Stimulated activated CD8-positive, alpha-beta memory T cell treated with anti-CD3 and anti-CD28 coated beads, Interleukin-7, amount 100 ng/mL, for 1 hour (primary cell): Measurements from ENCODE around the gene CD8A.
"Not testable (repeated sequence)": the region's sequence is repeated elsewhere in the genome, so short reads cannot be mapped to it uniquely, and the experiment has no call there.

ENCODE experiments used
- DNase-seq, 2 donors: peaks; one replicate each; pipeline ENCODE4 v3.0.0-alpha.2; 2020; ENCODE audit warnings: low read depth in 2 of 2

CD8A gene

DNA sequence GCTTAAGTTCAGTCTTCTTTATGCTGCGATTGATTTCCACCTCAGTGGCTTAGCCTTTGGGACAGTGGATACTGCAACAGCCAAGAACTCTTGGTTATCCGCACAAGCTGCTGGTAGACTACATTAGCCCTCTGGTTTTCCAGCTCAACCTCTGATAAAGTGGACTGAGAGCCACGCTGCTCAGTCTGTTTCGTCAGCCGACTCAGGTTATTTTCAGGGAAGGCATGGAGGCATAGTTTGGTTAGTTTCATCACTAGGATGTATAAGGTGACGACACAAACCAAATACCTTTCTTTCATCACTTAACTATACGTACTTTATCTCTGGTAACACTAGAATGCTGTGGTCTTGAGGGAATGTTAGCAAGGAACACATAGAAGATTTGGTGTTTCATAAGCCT, 14.2 kb downstream of the CD8A start:
- DNase-seq, result no peak

GRCh38 chr2:86775338-86775737, 15.4 kb downstream of the CD8A start:
- DNase-seq, result no peak

GRCh38 chr2:86774862-86775261, 15.9 kb downstream of the CD8A start:
- no peak for DNase-seq

GRCh38 chr2:86772611-86773010, 18.1 kb downstream of the CD8A start:
- DNase-seq, result no peak

DNA sequence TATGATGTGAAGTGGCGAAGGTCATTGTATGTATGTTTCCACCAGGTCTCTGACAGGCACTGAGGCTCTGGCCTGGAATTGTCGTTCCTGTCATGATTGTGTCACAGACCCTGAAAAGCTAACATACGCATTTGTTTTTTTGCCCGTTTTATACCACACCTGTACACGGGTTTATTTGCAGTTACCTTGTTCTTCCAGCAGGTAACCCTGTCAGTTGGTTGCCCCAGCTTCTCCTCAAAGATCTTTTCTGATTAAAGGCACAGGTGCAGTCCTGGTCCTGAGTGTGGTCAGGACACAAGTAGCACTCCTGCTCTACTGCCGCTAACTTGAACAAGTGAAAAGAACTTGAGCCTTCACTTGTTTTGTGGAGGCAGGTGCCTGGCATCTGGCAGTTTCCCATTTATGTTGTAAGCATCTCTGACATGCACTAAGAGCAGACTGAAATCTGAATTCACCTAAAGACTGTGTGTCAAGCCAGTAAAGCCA, 19.9 kb downstream of the CD8A start:
- no peak for DNase-seq

GRCh38 chr2:86769838-86770237, 20.9 kb downstream of the CD8A start:
- no peak for DNase-seq

- no peak for DNase-seq
Measured at GRCh38 chr2:86768189-86768949, 22.3 kb downstream of the CD8A start.

GRCh38 chr2:86765310-86765695, 25.4 kb downstream of the CD8A start:
- no peak for DNase-seq

DNA sequence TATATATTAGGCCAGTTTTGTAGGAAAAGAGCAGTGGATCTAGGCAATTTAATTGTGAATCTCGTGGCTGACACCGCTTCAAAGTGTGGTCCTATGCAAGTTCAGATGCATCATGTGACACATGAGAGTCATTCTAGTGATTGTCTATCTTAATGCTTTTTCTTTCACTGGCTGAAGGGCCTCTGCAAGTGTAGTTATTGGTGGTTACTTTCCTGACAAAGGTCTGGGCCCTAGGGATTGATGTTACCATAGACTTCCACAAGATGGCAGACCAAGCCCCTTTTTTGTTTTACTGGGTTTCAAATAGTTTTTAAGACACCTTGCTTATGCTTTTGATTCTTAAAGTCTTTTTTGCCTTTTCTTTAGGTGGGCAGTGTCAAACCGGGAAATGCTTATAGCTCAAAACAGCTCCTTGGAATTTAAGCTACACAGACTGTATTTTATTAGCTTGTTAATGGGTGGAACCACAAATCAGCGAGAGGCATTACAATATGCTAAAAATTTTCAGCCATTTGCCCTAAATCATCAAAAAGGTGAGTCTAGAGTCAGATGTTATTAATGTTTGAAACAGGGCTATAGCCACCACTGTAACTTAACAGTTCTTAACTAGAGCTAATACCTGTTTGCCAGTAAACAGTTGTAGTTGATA, 25.9 kb downstream of the CD8A start:
- DNase-seq, result no peak

DNA sequence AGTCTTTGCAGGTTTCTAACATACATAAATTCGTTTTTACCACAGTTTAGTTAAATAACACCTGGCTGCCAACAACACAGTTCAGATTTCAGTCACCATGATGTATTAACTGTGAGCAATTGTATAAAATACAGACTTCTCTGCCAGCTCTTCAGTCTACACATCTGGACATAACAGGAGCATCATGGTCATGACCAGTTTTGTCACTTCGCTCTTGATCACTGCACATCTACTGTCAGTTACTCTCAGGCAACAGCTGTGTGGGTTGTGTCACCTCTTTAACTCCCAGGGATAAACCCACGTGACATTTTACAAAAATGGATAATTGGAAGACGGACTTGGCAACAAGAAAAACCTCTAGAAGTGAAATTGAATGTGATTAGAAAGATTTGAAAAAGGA, 30.3 kb downstream of the CD8A start:
- DNase-seq, result no peak

- DNase-seq, result no peak
Measured at GRCh38 chr2:86758405-86758804, 32.3 kb downstream of the CD8A start.

- DNase-seq, result no peak
Measured at GRCh38 chr2:86753606-86754005, 37.1 kb downstream of the CD8A start.

DNA sequence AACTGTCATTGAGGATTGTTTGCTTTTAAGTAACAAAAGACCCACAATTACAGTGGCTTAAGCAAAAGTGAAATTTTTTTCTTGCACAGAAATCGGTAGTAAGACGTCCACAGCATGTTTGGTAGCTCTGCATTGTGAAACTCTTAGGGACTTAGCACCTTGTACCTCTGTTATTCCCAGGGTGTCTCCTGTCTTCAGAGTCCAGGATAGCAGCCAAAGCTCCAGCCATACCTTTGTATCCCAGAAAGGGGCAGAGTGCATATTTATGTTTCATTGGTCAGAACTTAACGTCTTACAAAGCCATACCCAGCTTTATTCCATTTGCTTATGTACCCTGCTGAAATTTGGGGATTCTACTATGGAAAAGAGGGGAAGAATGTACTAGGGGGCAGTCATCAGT, 37.8 kb downstream of the CD8A start:
- no peak for DNase-seq

DNA sequence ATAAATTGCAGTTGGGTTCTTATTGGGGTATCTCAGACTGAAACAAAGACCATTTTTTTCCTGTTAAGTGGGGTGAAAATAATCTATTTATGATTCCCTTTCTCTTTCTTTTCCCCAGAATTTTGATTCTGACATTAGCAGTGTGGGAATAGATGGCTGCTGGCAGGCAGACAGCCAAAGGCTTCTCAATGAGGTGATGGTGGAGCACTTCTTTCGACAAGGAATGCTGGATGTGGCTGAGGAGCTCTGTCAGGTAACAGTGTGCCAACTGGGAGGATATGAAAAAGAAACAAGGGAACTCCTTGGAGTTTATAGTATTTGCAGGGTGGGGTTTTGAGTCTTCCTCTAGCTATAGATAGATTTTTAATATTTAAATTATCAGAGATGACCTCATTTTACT, 38.9 kb downstream of the CD8A start:
- DNase-seq, result no peak

DNA sequence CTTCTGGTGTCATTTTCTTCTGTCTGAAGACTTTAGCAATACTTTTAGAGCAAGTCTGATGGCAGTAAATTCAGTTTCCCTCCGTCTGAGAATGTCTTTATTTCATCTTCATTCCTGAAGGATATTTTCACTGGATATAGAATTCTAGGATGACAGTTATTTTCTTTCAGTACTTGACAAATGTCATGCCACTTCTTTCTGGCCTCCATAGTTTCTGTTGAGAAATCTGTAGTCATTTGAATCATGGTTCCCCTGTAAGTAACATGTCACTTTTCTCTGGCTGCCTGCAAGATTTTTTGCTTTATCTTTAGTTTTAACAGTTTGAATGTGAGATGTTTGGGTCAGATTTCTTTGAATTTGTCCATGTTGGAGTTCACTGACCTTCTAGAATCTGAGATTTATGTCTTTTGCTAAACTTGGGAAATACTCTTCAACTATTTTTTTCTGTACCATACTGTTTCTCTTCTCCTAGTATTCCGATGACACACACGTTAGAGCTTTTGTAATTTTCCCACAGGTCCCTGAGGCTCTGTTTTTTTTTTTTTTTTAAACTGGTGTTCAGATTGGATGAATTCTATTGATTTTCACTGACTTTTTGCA, 40.4 kb downstream of the CD8A start:
- no peak for DNase-seq

GRCh38 chr2:86747711-86748639, 42.7 kb downstream of the CD8A start:
- DNase-seq, result no peak

DNA sequence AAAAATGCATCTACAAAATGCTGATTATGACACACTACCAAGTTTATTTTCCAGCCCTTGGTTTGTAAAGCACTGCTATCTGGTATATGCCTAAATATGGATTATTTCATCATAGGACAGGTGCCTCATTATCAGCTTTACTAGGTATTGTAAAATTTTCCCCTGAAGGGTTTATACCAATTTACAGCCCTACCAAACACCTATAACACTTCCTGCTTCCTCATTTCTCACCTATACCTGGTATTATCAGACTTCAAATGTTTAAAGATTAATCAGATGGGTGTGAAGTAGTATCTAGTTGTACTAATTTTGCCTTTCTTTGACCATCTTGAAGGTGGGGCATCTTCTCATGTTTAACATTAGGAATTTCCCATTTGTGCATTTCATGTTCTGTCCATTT, 43.8 kb downstream of the CD8A start:
- no peak for DNase-seq

DNA sequence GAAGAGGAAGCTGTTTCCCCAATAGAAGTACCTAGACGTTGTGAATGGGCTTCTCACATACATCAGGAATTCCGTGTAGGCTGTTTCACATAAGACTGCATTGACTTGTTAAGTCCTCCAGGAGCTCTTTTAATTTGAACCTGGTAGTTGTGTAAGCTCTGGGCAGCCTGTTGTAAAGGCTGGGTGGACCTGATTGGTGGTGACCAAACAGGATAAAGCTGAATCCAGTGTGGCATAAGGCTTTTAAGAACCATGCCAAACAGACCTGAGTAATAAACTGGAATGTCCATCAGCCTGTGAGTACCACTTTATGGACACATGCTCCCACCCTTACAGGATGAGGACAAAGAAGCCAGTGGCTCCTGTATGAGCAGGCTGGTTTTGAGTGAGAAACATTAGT, 46.6 kb downstream of the CD8A start:
- DNase-seq, result no peak

GRCh38 chr2:86741889-86742498, 48.7 kb downstream of the CD8A start:
- DNase-seq, result not testable (repeated sequence)

DNA sequence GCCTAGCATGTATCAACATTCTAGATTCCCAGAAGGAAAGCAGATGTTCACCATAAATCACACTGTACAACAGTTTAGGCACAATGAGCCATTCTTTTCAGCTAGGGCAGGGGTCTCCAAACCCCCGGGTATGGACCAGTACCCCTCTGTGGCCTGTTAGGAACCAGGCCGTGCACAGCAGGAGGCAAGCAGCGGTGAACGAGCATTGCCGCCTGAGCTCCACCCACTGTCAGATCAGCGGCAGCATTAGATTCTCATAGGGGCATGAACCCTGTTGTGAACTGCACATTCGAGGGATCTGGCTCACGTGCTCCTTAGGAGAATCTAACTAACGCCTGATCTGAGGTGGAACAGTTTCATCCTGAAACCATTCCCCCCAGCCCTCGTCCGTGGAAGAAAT, 50.8 kb downstream of the CD8A start:
- DNase-seq, result not testable (repeated sequence)

GRCh38 chr2:86739485-86739884, 51.2 kb downstream of the CD8A start:
- not testable (repeated sequence) for DNase-seq
